Measurements from ENCODE around the gene APOO.

DNA sequence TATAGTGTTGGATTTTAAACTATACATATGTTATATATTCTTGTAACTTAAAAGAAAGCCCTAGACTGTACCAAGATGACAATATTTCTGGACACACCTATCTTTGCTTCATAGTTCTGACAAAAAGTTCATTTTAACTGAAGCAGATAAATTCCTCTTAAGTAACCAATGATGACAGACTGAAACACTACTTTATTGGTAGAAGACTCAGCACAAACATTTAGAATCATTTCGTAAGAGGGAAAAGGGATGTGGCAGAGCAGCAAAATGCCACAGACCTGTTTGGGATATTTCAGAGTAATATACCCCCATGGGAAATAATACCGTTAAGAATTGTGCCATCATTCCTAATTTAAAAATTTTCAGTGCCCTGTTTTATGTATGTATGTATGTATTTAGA, 56.2 kb downstream of the APOO start:
- TF ChIP-seq, protein P1, sequence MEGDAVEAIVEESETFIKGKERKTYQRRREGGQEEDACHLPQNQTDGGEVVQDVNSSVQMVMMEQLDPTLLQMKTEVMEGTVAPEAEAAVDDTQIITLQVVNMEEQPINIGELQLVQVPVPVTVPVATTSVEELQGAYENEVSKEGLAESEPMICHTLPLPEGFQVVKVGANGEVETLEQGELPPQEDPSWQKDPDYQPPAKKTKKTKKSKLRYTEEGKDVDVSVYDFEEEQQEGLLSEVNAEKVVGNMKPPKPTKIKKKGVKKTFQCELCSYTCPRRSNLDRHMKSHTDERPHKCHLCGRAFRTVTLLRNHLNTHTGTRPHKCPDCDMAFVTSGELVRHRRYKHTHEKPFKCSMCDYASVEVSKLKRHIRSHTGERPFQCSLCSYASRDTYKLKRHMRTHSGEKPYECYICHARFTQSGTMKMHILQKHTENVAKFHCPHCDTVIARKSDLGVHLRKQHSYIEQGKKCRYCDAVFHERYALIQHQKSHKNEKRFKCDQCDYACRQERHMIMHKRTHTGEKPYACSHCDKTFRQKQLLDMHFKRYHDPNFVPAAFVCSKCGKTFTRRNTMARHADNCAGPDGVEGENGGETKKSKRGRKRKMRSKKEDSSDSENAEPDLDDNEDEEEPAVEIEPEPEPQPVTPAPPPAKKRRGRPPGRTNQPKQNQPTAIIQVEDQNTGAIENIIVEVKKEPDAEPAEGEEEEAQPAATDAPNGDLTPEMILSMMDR (IDR thresholded peaks at IDR 0.05), result no peak
- no peak for TF ChIP-seq POLR2A (IDR thresholded peaks at IDR 0.05)
